ENCODE data around the gene CMC2. TPM values are rescaled to one million over a fixed set of nuclear protein-coding genes. Genes with fewer than 3 reads are reported as not detected.

Gene CMC2
- total RNA-seq, 5 donors from 2014 or later (not counting 1 experiment from before 2014, with no cell fraction given): 29.9 to 56.1 (median 38.1) TPM

- Mint-ChIP-seq H3K36me3 (peaks cover 21% of the 10 kb centered on the region), H3K27ac (peak overlapping the region in 1 of 2 donors; percentile 53), H3K4me3 (no peak overlapping the region), H3K27me3 (no peaks in the 10 kb centered on the region), H3K9me3 (no peaks in the 10 kb centered on the region), H3K4me1 (peaks cover 2 to 9% (median 7%) of the 10 kb centered on the region in 3 donors)
- no peak overlapping the region for H3K27ac ChIP-seq (ENCODE audit: low read length)
- no peak for ATAC-seq (replicated peaks in 1 of 4)
- CTCF ChIA-PET: interaction anchor here in 1 of 2 donors (0.6 to 0.7 kb wide), 2 partner anchors 276 to 386 kb away, joined by 3 to 6 read pairs; no protein-coding TSS in a partner anchor
- H3K36me3 ChIP-seq (ENCODE audit: control insufficient read depth in 2 of 2, extremely low read depth in 1 of 2, insufficient read depth in 1 of 2, low read length in 1 of 2): peaks cover 0 to 3% of the 10 kb centered on the region in 2 donors
- WGBS (ENCODE audit: insufficient coverage): 100% methylated on average over 1 of the region's 4 CpGs
- no peaks in the 10 kb centered on the region for H3K9me3 ChIP-seq
- no peaks in the 10 kb centered on the region for H3K4me1 ChIP-seq (ENCODE audit: control insufficient read depth in 1 of 2, extremely low read depth in 1 of 2, insufficient read depth in 2 of 2, low read length in 2 of 2)
- DNase-seq: no peak
- no peak overlapping the region for H3K4me3 ChIP-seq (ENCODE audit: control insufficient read depth in 1 of 2, extremely low read depth in 1 of 2, low read length in 1 of 2)
- POLR2A ChIA-PET: interaction anchor here in 1 of 2 donors (0.6 kb wide), 1 partner anchor 9 kb away, joined by 3 read pairs; no protein-coding TSS in a partner anchor
- no peaks in the 10 kb centered on the region for H3K27me3 ChIP-seq (replicated peaks in 1 of 2; ENCODE audit: control insufficient read depth in 2 of 2, extremely low read depth in 1 of 2, insufficient read depth in 2 of 2, low read length in 1 of 2)
These were observed 38.1 kb downstream of the CMC2 start for GRCh38 chr16:80968386-80969113.

- H3K36me3 Mint-ChIP-seq: peaks cover 20% of the 10 kb centered on the region
- DNase-seq: no peak
- Histone ChIP-seq H3K9me3 (no peaks in the 10 kb centered on the region), H3K27ac (ENCODE audit: low read length) (no peak overlapping the region), H3K4me1 (ENCODE audit: control insufficient read depth in 1 of 2, extremely low read depth in 1 of 2, insufficient read depth in 2 of 2, low read length in 2 of 2) (no peaks in the 10 kb centered on the region), H3K36me3 (ENCODE audit: control insufficient read depth in 2 of 2, extremely low read depth in 1 of 2, insufficient read depth in 1 of 2, low read length in 1 of 2) (peaks cover 0 to 3% of the 10 kb centered on the region in 2 donors), H3K27me3 (replicated peaks in 1 of 2; ENCODE audit: control insufficient read depth in 2 of 2, extremely low read depth in 1 of 2, insufficient read depth in 2 of 2, low read length in 1 of 2) (no peaks in the 10 kb centered on the region), H3K4me3 (ENCODE audit: control insufficient read depth in 1 of 2, extremely low read depth in 1 of 2, low read length in 1 of 2) (no peak overlapping the region)
- no peak overlapping the region for H3K27ac Mint-ChIP-seq
- H3K4me1 Mint-ChIP-seq: peaks cover 0 to 7% (median 2%) of the 10 kb centered on the region in 3 donors
- ChIA-PET POLR2A (no interaction called here), CTCF (interaction anchor here in 1 of 2 donors (0.6 kb wide), 1 partner anchor 1215 kb away, joined by 5 read pairs; no protein-coding TSS in a partner anchor)
- ATAC-seq (replicated peaks in 1 of 4): no peak
- H3K27me3 Mint-ChIP-seq: no peaks in the 10 kb centered on the region
- no CpG with 5 or more reads among the region's 4 CpGs for WGBS (ENCODE audit: insufficient coverage)
- peaks cover 0 to 2% (median 1%) of the 10 kb centered on the region in 3 donors for H3K9me3 Mint-ChIP-seq
- H3K4me3 Mint-ChIP-seq: no peak overlapping the region
These were observed 40.1 kb downstream of the CMC2 start for GRCh38 chr16:80966617-80967016.

DNA sequence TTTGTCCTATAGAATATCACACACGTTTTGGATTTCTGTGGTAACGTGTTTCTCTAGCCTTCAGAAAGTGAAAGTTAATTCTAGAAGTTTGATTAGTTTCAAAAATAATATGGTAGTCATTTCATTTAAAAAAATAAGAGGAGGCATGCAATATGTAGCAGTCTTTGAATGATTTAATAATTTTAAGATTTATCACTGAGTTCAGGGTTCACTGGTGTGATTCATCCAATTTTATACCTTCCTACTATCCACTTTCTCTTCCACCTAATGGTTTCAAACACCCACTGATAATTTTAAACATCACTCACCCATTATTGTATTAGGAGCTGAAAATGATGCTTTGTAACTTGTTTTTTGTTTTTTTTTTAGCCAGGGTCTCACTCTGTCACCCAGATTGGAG is 42.3 kb downstream of the CMC2 start:
- ATAC-seq (replicated peaks in 1 of 4) (no peak), DNase-seq (no peak)
- Mint-ChIP-seq H3K36me3 (peaks cover 28% of the 10 kb centered on the region), H3K9me3 (peaks cover 13 to 24% (median 14%) of the 10 kb centered on the region in 3 donors), H3K4me1 (peaks cover 0 to 7% (median 2%) of the 10 kb centered on the region in 3 donors), H3K4me3 (no peak overlapping the region), H3K27me3 (no peaks in the 10 kb centered on the region), H3K27ac (no peak overlapping the region)
- no peaks in the 10 kb centered on the region for H3K27me3 ChIP-seq (replicated peaks in 1 of 2; ENCODE audit: control insufficient read depth in 2 of 2, extremely low read depth in 1 of 2, insufficient read depth in 2 of 2, low read length in 1 of 2)
- ChIA-PET CTCF (interaction anchor here in 1 of 2 donors (0.7 kb wide), 1 partner anchor 9 kb away, joined by 4 read pairs; no protein-coding TSS in a partner anchor), POLR2A (no interaction called here)
- no peak overlapping the region for H3K4me3 ChIP-seq (ENCODE audit: control insufficient read depth in 1 of 2, extremely low read depth in 1 of 2, low read length in 1 of 2)
- H3K36me3 ChIP-seq (ENCODE audit: control insufficient read depth in 2 of 2, extremely low read depth in 1 of 2, insufficient read depth in 1 of 2, low read length in 1 of 2): no peaks in the 10 kb centered on the region
- no peak overlapping the region for H3K27ac ChIP-seq (ENCODE audit: low read length)
- no CpG with 5 or more reads among the region's 2 CpGs for whole genome bisulfite sequencing (ENCODE audit: insufficient coverage)
- no peaks in the 10 kb centered on the region for H3K4me1 ChIP-seq (ENCODE audit: control insufficient read depth in 1 of 2, extremely low read depth in 1 of 2, insufficient read depth in 2 of 2, low read length in 2 of 2)
- no peaks in the 10 kb centered on the region for H3K9me3 ChIP-seq

DNA sequence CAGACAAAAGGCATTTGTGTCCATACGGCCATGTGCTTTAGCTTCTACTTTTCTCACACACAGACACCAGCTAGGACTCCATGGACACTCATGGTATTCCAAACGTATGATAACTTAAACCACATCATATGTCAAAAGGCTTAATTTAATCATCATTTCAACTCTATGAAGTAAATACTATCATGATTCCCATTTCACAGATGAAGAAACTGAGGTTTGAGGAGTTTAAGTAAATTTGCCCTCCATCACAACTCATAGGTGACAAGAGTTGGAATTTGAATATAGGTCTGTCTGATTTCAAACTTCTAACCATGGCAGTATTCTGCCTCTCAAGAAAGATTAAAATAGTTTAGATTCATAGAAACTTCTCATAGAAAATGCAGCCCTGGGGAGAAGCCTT is 43.8 kb downstream of the CMC2 start:
- no peak overlapping the region for H3K27ac Mint-ChIP-seq
- ChIA-PET CTCF (no interaction called here), POLR2A (no interaction called here)
- H3K27ac ChIP-seq (ENCODE audit: low read length): no peak overlapping the region
- H3K9me3 Mint-ChIP-seq: peaks cover 23 to 37% (median 28%) of the 10 kb centered on the region in 3 donors
- no peaks in the 10 kb centered on the region for H3K4me1 ChIP-seq (ENCODE audit: control insufficient read depth in 1 of 2, extremely low read depth in 1 of 2, insufficient read depth in 2 of 2, low read length in 2 of 2)
- peaks cover 26% of the 10 kb centered on the region for H3K36me3 Mint-ChIP-seq
- H3K27me3 ChIP-seq (replicated peaks in 1 of 2; ENCODE audit: control insufficient read depth in 2 of 2, extremely low read depth in 1 of 2, insufficient read depth in 2 of 2, low read length in 1 of 2): no peaks in the 10 kb centered on the region
- ATAC-seq (replicated peaks in 1 of 4) (no peak), DNase-seq (no peak)
- H3K36me3 ChIP-seq (ENCODE audit: control insufficient read depth in 2 of 2, extremely low read depth in 1 of 2, insufficient read depth in 1 of 2, low read length in 1 of 2): no peaks in the 10 kb centered on the region
- H3K4me1 Mint-ChIP-seq: peaks cover 0 to 7% (median 2%) of the 10 kb centered on the region in 3 donors
- peaks cover 2% of the 10 kb centered on the region for H3K9me3 ChIP-seq
- no peak overlapping the region for H3K4me3 Mint-ChIP-seq
- H3K4me3 ChIP-seq (ENCODE audit: control insufficient read depth in 1 of 2, extremely low read depth in 1 of 2, low read length in 1 of 2): no peak overlapping the region
- H3K27me3 Mint-ChIP-seq: no peaks in the 10 kb centered on the region
- WGBS (ENCODE audit: insufficient coverage): no CpG with 5 or more reads among the region's 2 CpGs

DNA sequence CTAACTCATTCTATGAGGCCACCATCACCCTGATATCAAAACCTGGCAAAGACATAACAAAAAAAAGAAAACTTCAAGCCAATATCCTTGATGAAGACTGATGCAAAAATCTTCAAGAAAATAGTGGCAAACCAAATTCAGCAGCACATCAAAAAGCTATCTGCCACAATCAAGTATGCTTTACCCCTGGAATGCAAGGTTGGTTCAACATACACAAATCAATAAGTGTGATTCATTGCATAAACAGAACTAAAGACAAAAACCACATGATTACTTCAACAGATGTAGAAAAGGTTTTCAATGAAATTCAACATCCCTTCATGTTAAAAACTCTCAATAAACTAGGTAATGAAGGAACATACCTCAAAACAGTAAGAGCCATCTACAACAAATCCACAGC is 48.4 kb downstream of the CMC2 start:
- CTCF ChIA-PET: interaction anchor here in 1 of 2 donors (0.6 kb wide), 1 partner anchor 1913 kb away, joined by 3 read pairs; no protein-coding TSS in a partner anchor
- no peaks in the 10 kb centered on the region for H3K27me3 Mint-ChIP-seq
- peaks cover 50% of the 10 kb centered on the region for H3K36me3 Mint-ChIP-seq
- Histone ChIP-seq H3K9me3 (peaks cover 2% of the 10 kb centered on the region), H3K27me3 (replicated peaks in 1 of 2; ENCODE audit: control insufficient read depth in 2 of 2, extremely low read depth in 1 of 2, insufficient read depth in 2 of 2, low read length in 1 of 2) (peaks cover 0 to 5% of the 10 kb centered on the region in 2 experiments), H3K4me3 (ENCODE audit: control insufficient read depth in 1 of 2, extremely low read depth in 1 of 2, low read length in 1 of 2) (no peak overlapping the region), H3K27ac (ENCODE audit: low read length) (no peak overlapping the region), H3K36me3 (ENCODE audit: control insufficient read depth in 2 of 2, extremely low read depth in 1 of 2, insufficient read depth in 1 of 2, low read length in 1 of 2) (no peaks in the 10 kb centered on the region), H3K4me1 (ENCODE audit: control insufficient read depth in 1 of 2, extremely low read depth in 1 of 2, insufficient read depth in 2 of 2, low read length in 2 of 2) (no peaks in the 10 kb centered on the region)
- DNase-seq (no peak), ATAC-seq (replicated peaks in 1 of 4) (no peak)
- H3K9me3 Mint-ChIP-seq: peaks cover 37 to 61% (median 45%) of the 10 kb centered on the region in 3 donors
- no peak overlapping the region for H3K27ac Mint-ChIP-seq
- no peaks in the 10 kb centered on the region for H3K4me1 Mint-ChIP-seq
- POLR2A ChIA-PET: no interaction called here
- no peak overlapping the region for H3K4me3 Mint-ChIP-seq

- Histone ChIP-seq H3K4me1 (ENCODE audit: control insufficient read depth in 1 of 2, extremely low read depth in 1 of 2, insufficient read depth in 2 of 2, low read length in 2 of 2) (no peaks in the 10 kb centered on the region), H3K27ac (ENCODE audit: low read length) (no peak overlapping the region), H3K36me3 (ENCODE audit: control insufficient read depth in 2 of 2, extremely low read depth in 1 of 2, insufficient read depth in 1 of 2, low read length in 1 of 2) (no peaks in the 10 kb centered on the region), H3K9me3 (peaks cover 2% of the 10 kb centered on the region), H3K4me3 (ENCODE audit: control insufficient read depth in 1 of 2, extremely low read depth in 1 of 2, low read length in 1 of 2) (no peak overlapping the region), H3K27me3 (replicated peaks in 1 of 2; ENCODE audit: control insufficient read depth in 2 of 2, extremely low read depth in 1 of 2, insufficient read depth in 2 of 2, low read length in 1 of 2) (peaks cover 0 to 5% of the 10 kb centered on the region in 2 experiments)
- Mint-ChIP-seq H3K27me3 (no peaks in the 10 kb centered on the region), H3K4me1 (no peaks in the 10 kb centered on the region), H3K4me3 (no peak overlapping the region), H3K9me3 (peaks cover 35 to 43% (median 36%) of the 10 kb centered on the region in 3 donors), H3K27ac (no peak overlapping the region), H3K36me3 (peaks cover 38% of the 10 kb centered on the region)
- no peak for ATAC-seq (replicated peaks in 1 of 4)
- POLR2A ChIA-PET: no interaction called here
- WGBS (ENCODE audit: insufficient coverage): 70% methylated on average over 5 of the region's 5 CpGs
- CTCF ChIA-PET: no interaction called here
- DNase-seq: no peak
These were observed 51.7 kb downstream of the CMC2 start for GRCh38 chr16:80954985-80955384.

All from T-cell (primary cell).